Left colon (tissue), 2 donors: Measurements from ENCODE around the gene PROX1. TPM values are rescaled to one million over a fixed set of nuclear protein-coding genes. Genes with fewer than 3 reads are reported as not detected.

ENCODE experiments used
- ATAC-seq: fragments of 200-7000 bp; cut with Tn5 transposase; one replicate; pipeline ENCODE4 v1.9.1; 2020; ENCODE audit warnings: mild to moderate bottlenecking, moderate library complexity
- DNase-seq, 2 donors: peaks; one replicate each; pipeline ENCODE4 v3.0.0-alpha.2; 2020
- intact Hi-C, 2 donors: fragments of 100-400 bp; cut with DNase I in 1 of 2; cut with micrococcal nuclease in 1 of 2; formaldehyde crosslinking; loops; one replicate each; pipeline versions ENCODE4 v1.11.2 to v1.14.0; 2022; cut with DNase I, micrococcal nuclease
- total RNA-seq, 2 donors: library from RNA; stranded (reverse); fragmentation: NEBNext Ultra II Directional; extraction: Animal tissue kit (Norgen Biotek cat#: 25700); gene quantifications; one replicate each; pipeline ENCODE4 v1.2.1, GENCODE V29; 2021
- donor health status: DM: no; HTN: no; CAD: no.
- donor health status: DM: yes; HTN: yes; CAD: no.

The PROX1 gene
- total RNA-seq, 2 donors from 2014 or later = 15.4 to 18.5 TPM

DNA sequence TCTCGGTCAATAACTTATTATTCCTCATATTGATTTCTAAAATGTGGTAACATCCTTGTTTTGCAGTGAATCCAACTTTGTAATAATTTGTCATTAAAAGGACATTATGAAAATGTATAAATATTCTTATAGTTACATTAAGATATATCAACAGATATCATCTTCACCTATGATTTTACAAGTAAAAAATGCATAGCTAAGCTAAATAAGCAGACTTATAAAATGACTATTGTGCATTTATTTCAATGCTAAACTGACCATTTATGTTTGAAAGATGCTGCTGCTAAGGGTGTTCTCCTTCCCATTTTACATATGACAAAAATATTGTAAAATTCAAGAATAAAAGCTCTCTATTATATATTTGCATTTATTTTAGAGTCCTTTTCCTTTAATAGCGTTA lies 7.8 kb downstream of the PROX1 start:
- intact Hi-C loops = no loop called here
- no peak for ATAC-seq
- DNase-seq = no peak

DNA sequence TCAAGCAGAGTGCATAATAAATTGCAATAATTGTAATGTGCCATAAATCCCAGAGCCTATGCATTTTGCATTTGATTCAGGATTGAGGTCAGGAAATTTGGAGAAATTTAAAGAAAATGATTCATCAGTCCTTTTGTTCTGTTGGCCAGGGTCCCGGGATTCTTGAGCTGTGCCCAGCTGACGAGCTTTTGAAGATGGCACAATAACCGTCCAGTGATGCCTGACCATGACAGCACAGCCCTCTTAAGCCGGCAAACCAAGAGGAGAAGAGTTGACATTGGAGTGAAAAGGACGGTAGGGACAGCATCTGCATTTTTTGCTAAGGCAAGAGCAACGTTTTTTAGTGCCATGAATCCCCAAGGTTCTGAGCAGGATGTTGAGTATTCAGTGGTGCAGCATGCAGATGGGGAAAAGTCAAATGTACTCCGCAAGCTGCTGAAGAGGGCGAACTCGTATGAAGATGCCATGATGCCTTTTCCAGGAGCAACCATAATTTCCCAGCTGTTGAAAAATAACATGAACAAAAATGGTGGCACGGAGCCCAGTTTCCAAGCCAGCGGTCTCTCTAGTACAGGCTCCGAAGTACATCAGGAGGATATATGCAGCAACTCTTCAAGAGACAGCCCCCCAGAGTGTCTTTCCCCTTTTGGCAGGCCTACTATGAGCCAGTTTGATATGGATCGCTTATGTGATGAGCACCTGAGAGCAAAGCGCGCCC lies 8.7 kb downstream of the PROX1 start:
- intact Hi-C loops = no loop called here
- ATAC-seq (no peak), DNase-seq (no peak)

- DNase-seq = no peak
- intact Hi-C loops = no loop called here
- no peak for ATAC-seq
Observed at GRCh38 chr1:213997038-213997771, 9.4 kb downstream of the PROX1 start.

DNA sequence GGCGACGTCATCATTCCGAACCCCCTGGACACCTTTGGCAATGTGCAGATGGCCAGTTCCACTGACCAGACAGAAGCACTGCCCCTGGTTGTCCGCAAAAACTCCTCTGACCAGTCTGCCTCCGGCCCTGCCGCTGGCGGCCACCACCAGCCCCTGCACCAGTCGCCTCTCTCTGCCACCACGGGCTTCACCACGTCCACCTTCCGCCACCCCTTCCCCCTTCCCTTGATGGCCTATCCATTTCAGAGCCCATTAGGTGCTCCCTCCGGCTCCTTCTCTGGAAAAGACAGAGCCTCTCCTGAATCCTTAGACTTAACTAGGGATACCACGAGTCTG lies 10.0 kb downstream of the PROX1 start:
- DNase-seq = no peak
- intact Hi-C loops = no loop called here
- no peak for ATAC-seq

DNA sequence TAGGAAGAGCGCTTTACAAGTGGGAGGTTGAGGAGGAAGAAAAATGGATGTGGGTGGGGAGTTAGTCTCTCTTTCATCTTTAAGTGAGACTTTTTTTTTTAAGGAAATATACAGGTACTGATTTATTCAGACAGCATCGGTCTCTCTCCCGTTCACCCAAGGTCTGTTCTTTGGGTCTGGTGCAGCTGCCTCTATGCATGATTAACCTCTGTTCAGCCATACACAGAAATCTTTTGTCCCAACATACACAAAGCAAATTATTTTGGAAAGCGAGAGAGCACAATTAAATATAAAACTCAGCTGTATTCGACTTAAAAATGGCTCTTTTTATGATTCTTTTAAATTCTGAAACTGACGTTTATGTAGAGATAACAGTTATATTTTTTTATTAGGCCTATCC lies 11.0 kb downstream of the PROX1 start:
- ATAC-seq = no peak
- DNase-seq = no peak
- intact Hi-C loops = no loop called here

DNA sequence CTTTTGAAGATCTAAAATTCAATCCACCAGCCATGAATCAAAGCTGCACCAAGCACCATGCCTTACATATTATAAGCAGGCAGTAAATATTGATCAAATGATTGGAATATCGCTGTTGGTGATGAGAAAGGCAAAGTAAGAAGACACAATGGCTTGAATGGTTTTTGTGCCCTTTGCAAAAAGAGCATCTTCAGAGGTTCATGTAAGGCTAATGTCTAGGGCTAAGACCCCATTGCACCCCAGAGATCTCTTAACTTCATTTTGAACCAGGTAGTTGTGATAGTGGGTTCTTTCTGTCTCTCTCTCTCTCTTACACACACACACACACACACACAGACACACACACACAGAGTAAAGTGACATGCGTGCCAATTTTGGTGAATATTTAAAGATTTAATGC lies 12.0 kb downstream of the PROX1 start:
- DNase-seq (no peak), ATAC-seq (no peak)
- intact Hi-C loops = no loop called here

GRCh38 chr1:214002060-214002459 lies 14.3 kb downstream of the PROX1 start:
- intact Hi-C loops = no loop called here
- DNase-seq (no peak), ATAC-seq (peak; percentile 82)

- ATAC-seq = peak; percentile 71
- intact Hi-C loops = no loop called here
- DNase-seq = no peak
Observed at GRCh38 chr1:214002472-214002871, 14.7 kb downstream of the PROX1 start.

DNA sequence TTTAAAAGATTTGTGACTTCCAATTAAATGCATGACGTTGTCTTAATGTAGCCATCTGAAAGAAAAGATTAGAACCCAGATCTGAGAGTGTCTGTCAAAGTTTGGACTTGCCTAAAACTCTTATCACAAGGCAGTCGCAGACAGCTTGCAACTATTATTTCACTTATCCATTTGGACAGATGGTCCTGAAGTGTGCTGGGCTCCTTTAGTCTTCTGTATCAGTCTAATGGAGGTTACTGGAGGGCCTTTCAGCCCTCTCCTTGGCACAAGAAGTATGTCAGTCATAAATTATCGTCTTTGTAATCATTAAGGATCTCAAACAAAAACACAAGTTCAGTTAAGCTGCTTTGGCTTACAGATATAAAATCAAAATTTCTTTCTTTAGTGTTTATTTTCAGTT lies 15.5 kb downstream of the PROX1 start:
- intact Hi-C loops = no loop called here
- ATAC-seq (no peak), DNase-seq (no peak)

DNA sequence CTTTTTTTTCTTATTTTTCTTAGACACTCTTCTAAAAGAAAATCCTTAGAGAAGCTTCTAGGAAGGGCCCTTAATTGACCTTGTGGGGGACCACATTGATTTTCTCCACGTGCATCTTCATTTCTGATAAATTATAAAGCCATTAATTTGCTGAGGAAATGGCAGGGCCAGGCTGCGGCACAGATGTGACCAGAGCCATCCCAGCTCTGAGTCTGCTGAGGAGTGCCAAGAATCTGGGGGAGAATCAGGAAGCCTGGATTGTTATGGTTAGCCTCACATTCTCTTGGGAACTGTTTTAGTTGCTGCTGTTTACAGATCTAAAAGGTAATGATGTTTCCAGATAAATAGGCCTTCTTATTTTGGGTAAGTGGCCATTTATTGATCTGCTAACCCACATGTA lies 16.2 kb downstream of the PROX1 start:
- ATAC-seq = no peak
- intact Hi-C loops = no loop called here
- DNase-seq = no peak

GRCh38 chr1:214004795-214005194 lies 17.0 kb downstream of the PROX1 start:
- intact Hi-C loops = no loop called here
- ATAC-seq (no peak), DNase-seq (no peak)

GRCh38 chr1:214005708-214006107 lies 17.9 kb downstream of the PROX1 start:
- ATAC-seq (no peak), DNase-seq (no peak)
- intact Hi-C loops = no loop called here

GRCh38 chr1:214006845-214007244 lies 19.1 kb downstream of the PROX1 start:
- ATAC-seq (no peak), DNase-seq (no peak)
- intact Hi-C loops = no loop called here

GRCh38 chr1:214008347-214008746 lies 20.6 kb downstream of the PROX1 start:
- intact Hi-C loops = no loop called here
- DNase-seq = no peak
- no peak for ATAC-seq

- ATAC-seq (no peak), DNase-seq (no peak)
- intact Hi-C loops = no loop called here
Observed at GRCh38 chr1:214008791-214009422, 21.1 kb downstream of the PROX1 start.

- ATAC-seq (no peak), DNase-seq (no peak)
- intact Hi-C loops = no loop called here
Observed at GRCh38 chr1:214009423-214010196, 21.8 kb downstream of the PROX1 start.

- intact Hi-C loops = no loop called here
- ATAC-seq (no peak), DNase-seq (no peak)
Observed at GRCh38 chr1:214010197-214010573, 22.4 kb downstream of the PROX1 start.

GRCh38 chr1:214010717-214011116 lies 22.9 kb downstream of the PROX1 start:
- ATAC-seq (no peak), DNase-seq (no peak)
- intact Hi-C loops = no loop called here

DNA sequence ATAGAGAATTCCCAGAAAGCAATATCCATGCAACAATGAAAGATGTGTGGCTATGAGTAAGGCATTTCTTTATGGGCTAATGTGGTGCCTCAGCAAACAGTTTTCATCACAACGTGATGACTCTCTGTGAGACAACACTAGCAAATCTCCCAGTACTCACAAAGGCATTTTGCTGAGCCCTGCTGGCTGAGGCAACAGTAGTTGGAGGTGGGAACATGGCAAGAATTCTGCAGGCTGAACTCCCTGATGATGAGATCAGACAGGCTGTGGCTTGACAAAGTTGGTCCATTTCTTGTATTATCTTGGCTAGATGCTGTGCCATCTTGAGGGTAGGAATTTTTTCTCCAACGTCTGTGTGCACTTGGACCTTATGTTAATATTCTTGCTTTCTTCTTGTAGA lies 24.6 kb downstream of the PROX1 start:
- intact Hi-C loops = no loop called here

More for the DNA sequence above, 24.6 kb downstream of the PROX1 start:
- DNase-seq (no peak), ATAC-seq (no peak)
